ENCODE measurements around the gene EXOC4.

Gene EXOC4

DNA sequence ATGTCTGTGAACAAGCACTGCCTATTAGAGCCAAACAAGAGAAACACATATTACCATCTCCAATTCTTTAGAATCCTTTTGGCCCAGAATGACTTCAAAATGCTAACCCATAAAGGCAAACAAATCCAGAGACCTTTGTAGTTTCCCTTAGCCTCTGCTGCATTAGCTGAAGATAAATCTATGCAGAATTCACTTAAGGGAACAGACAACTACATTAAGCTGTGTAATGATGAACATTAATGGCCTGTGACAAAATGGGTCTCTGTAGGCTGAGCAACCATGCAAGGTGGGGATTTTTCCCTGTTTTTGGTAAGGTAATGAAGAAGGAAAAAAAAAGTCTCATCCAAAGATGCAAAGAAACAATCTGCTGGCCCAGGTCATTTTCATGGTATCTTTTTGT is 411.6 kb downstream of the EXOC4 start:
- no peaks in the 10 kb centered on the region for H3F3A ChIP-seq (ENCODE audit: insufficient read depth, low read length)
- no peak for TF ChIP-seq EZH2 (IDR thresholded peaks at IDR 0.05; ENCODE audit: borderline replicate concordance, low read length)
- TF ChIP-seq, protein P1, sequence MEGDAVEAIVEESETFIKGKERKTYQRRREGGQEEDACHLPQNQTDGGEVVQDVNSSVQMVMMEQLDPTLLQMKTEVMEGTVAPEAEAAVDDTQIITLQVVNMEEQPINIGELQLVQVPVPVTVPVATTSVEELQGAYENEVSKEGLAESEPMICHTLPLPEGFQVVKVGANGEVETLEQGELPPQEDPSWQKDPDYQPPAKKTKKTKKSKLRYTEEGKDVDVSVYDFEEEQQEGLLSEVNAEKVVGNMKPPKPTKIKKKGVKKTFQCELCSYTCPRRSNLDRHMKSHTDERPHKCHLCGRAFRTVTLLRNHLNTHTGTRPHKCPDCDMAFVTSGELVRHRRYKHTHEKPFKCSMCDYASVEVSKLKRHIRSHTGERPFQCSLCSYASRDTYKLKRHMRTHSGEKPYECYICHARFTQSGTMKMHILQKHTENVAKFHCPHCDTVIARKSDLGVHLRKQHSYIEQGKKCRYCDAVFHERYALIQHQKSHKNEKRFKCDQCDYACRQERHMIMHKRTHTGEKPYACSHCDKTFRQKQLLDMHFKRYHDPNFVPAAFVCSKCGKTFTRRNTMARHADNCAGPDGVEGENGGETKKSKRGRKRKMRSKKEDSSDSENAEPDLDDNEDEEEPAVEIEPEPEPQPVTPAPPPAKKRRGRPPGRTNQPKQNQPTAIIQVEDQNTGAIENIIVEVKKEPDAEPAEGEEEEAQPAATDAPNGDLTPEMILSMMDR (IDR thresholded peaks at IDR 0.05; ENCODE audit: low read length): no peak
- H3K9me3 ChIP-seq (ENCODE audit: low read length): no peaks in the 10 kb centered on the region
- H3K4me3 ChIP-seq (ENCODE audit: low read depth, low read length, poor library complexity, severe bottlenecking): no peak overlapping the region
- no peak overlapping the region for H2AFZ ChIP-seq (ENCODE audit: low read length)
- H4K20me1 ChIP-seq (ENCODE audit: insufficient read depth, low read length): no peaks in the 10 kb centered on the region
- no peaks in the 10 kb centered on the region for H3K9me2 ChIP-seq (ENCODE audit: low read depth, low read length)
- H3K79me2 ChIP-seq (ENCODE audit: insufficient read depth, low read length): no peaks in the 10 kb centered on the region
- H3K9ac ChIP-seq (ENCODE audit: low read length): no peak overlapping the region
- H3K4me1 ChIP-seq (ENCODE audit: insufficient read depth, low read length, severe bottlenecking): no peaks in the 10 kb centered on the region
- H3K27ac ChIP-seq (ENCODE audit: low read depth, low read length, poor library complexity, severe bottlenecking): no peak overlapping the region
- no peak overlapping the region for H3K4me2 ChIP-seq (ENCODE audit: low read length)
- no peaks in the 10 kb centered on the region for H3K36me3 ChIP-seq (ENCODE audit: insufficient read depth, low read length)
- no peaks in the 10 kb centered on the region for H3K27me3 ChIP-seq (ENCODE audit: insufficient read depth, low read length)

DNA sequence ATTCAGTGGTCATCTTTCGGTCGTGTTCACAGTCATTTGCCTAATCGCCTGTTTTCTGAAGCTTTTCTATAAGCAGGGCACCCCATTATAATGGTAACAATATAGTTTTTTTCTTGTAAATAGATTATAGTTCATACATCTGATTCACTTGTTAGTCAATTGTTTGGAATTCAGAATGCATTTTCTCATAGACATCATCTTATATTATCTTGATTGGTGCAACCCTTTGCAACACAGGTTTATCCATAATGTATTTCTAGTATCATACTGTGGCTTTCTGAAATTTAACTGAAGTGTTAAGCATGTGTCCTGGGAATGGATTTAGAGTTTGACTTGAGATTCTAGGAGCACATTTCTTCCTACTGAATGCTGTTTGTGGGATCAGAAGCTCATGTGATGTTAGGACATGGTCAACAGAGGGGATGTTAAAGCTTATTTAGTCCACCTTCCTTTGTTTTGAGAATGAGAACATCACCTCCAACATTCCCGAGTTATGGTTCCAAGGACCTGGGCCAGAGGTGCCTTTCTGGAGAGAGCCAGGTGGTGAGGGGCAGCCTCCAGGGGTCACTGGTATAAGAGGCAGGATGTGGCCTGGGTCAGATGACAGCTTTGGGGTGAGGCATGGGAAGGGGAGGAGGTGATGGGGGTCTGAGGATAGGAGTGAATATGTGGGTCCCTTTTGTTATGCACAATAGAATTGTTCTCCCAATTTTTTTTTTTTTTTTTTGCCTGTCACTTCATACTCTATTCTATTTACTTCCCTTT is 415.6 kb downstream of the EXOC4 start:
- H3K27ac ChIP-seq (ENCODE audit: low read depth, low read length, poor library complexity, severe bottlenecking): no peak overlapping the region
- H3K4me1 ChIP-seq (ENCODE audit: insufficient read depth, low read length, severe bottlenecking): no peaks in the 10 kb centered on the region
- H3K4me3 ChIP-seq (ENCODE audit: low read depth, low read length, poor library complexity, severe bottlenecking): no peak overlapping the region
- H3K4me2 ChIP-seq (ENCODE audit: low read length): no peak overlapping the region
- no peaks in the 10 kb centered on the region for H3K9me2 ChIP-seq (ENCODE audit: low read depth, low read length)
- H3F3A ChIP-seq (ENCODE audit: insufficient read depth, low read length): no peaks in the 10 kb centered on the region
- TF ChIP-seq, protein P1 (IDR thresholded peaks at IDR 0.05; ENCODE audit: low read length): no peak
- no peak for TF ChIP-seq EZH2 (IDR thresholded peaks at IDR 0.05; ENCODE audit: borderline replicate concordance, low read length)
- no peaks in the 10 kb centered on the region for H3K79me2 ChIP-seq (ENCODE audit: insufficient read depth, low read length)
- no peaks in the 10 kb centered on the region for H4K20me1 ChIP-seq (ENCODE audit: insufficient read depth, low read length)
- no peaks in the 10 kb centered on the region for H3K36me3 ChIP-seq (ENCODE audit: insufficient read depth, low read length)
- no peaks in the 10 kb centered on the region for H3K27me3 ChIP-seq (ENCODE audit: insufficient read depth, low read length)
- no peaks in the 10 kb centered on the region for H3K9me3 ChIP-seq (ENCODE audit: low read length)
- no peak overlapping the region for H3K9ac ChIP-seq (ENCODE audit: low read length)
- no peak overlapping the region for H2AFZ ChIP-seq (ENCODE audit: low read length)

DNA sequence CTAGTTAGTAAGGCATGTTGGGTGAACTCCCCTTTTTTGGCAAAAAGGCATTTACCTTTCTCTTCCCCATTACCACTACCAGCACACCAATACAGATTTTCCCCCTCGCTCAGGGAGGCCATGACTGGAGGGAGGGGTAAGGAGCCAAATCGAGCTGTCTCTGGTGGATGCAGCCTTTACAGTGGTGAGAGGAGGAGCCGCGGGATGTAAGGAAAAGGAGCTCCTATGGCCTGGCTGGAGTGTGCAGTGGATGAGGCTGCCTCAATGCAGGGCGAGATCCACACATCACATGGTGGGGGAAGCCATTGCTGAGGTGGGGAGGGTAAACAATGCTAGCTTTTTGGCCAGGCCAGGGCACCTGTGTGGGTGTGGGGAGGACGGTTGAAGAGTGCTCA is 416.2 kb downstream of the EXOC4 start:
- no peaks in the 10 kb centered on the region for H3K36me3 ChIP-seq (ENCODE audit: insufficient read depth, low read length)
- H2AFZ ChIP-seq (ENCODE audit: low read length): no peak overlapping the region
- no peaks in the 10 kb centered on the region for H3K9me2 ChIP-seq (ENCODE audit: low read depth, low read length)
- H3K9ac ChIP-seq (ENCODE audit: low read length): no peak overlapping the region
- no peak overlapping the region for H3K4me3 ChIP-seq (ENCODE audit: low read depth, low read length, poor library complexity, severe bottlenecking)
- TF ChIP-seq EZH2 (IDR thresholded peaks at IDR 0.05; ENCODE audit: borderline replicate concordance, low read length): no peak
- TF ChIP-seq, protein P1 (IDR thresholded peaks at IDR 0.05; ENCODE audit: low read length): no peak
- no peak overlapping the region for H3K27ac ChIP-seq (ENCODE audit: low read depth, low read length, poor library complexity, severe bottlenecking)
- no peaks in the 10 kb centered on the region for H3K9me3 ChIP-seq (ENCODE audit: low read length)
- no peaks in the 10 kb centered on the region for H4K20me1 ChIP-seq (ENCODE audit: insufficient read depth, low read length)
- H3K79me2 ChIP-seq (ENCODE audit: insufficient read depth, low read length): no peaks in the 10 kb centered on the region
- H3K27me3 ChIP-seq (ENCODE audit: insufficient read depth, low read length): no peaks in the 10 kb centered on the region
- no peaks in the 10 kb centered on the region for H3F3A ChIP-seq (ENCODE audit: insufficient read depth, low read length)
- no peak overlapping the region for H3K4me2 ChIP-seq (ENCODE audit: low read length)
- no peaks in the 10 kb centered on the region for H3K4me1 ChIP-seq (ENCODE audit: insufficient read depth, low read length, severe bottlenecking)

Data from OCI-LY1 (cell line).